Stimulated activated CD4-positive, alpha-beta T cell treated with anti-CD3 and anti-CD28 coated beads, TNF-alpha, amount 100 ng/mL, for 1 hour (primary cell): ENCODE measurements around the gene APH1A.
"Not testable (repeated sequence)": the region's sequence is repeated elsewhere in the genome, so short reads cannot be mapped to it uniquely, and the experiment has no call there.

Experiments used
- DNase-seq, 3 donors: peaks; one replicate each; pipeline ENCODE4 v3.0.0-alpha.2; 2020; ENCODE audit warnings: low read depth in 3 of 3, low spot score in 1 of 3

The APH1A gene

GRCh38 chr1:150234566-150235293 lies 34.1 kb downstream of the APH1A start:
- peak; percentile 71 to 83 (median 75) for DNase-seq

- no peak for DNase-seq
These were observed 34.6 kb downstream of the APH1A start for GRCh38 chr1:150234309-150234565.

GRCh38 chr1:150233359-150234308 lies 35.2 kb downstream of the APH1A start:
- DNase-seq, result peak in 1 of 3 donors; percentile 52

- not testable (repeated sequence) for DNase-seq
These were observed 35.9 kb downstream of the APH1A start for GRCh38 chr1:150232921-150233320.

GRCh38 chr1:150228246-150228645 lies 40.6 kb downstream of the APH1A start:
- not testable (repeated sequence) for DNase-seq

- DNase-seq, result no peak
These were observed 41.6 kb downstream of the APH1A start for GRCh38 chr1:150227228-150227627.

GRCh38 chr1:150226486-150226885 lies 42.3 kb downstream of the APH1A start:
- no peak for DNase-seq

- no peak for DNase-seq
These were observed 43.3 kb downstream of the APH1A start for GRCh38 chr1:150225546-150225945.

GRCh38 chr1:150224983-150225382 lies 43.8 kb downstream of the APH1A start:
- DNase-seq, result no peak

- DNase-seq, result no peak
These were observed 47.3 kb downstream of the APH1A start for GRCh38 chr1:150221552-150221951.

- not testable (repeated sequence) for DNase-seq
These were observed 53.0 kb downstream of the APH1A start for GRCh38 chr1:150215855-150216254.
